GM21825 (cell line): Measurements from ENCODE around the gene HOXD9.

ENCODE experiments used
- ATAC-seq: cut with Tn5 transposase; IDR thresholded peaks from one replicate; pipeline ENCODE4 v1.9.1; 2021; ENCODE audit warnings: mild to moderate bottlenecking, moderate library complexity; ENCODE audit not compliant: unreplicated experiment

The HOXD9 gene

DNA sequence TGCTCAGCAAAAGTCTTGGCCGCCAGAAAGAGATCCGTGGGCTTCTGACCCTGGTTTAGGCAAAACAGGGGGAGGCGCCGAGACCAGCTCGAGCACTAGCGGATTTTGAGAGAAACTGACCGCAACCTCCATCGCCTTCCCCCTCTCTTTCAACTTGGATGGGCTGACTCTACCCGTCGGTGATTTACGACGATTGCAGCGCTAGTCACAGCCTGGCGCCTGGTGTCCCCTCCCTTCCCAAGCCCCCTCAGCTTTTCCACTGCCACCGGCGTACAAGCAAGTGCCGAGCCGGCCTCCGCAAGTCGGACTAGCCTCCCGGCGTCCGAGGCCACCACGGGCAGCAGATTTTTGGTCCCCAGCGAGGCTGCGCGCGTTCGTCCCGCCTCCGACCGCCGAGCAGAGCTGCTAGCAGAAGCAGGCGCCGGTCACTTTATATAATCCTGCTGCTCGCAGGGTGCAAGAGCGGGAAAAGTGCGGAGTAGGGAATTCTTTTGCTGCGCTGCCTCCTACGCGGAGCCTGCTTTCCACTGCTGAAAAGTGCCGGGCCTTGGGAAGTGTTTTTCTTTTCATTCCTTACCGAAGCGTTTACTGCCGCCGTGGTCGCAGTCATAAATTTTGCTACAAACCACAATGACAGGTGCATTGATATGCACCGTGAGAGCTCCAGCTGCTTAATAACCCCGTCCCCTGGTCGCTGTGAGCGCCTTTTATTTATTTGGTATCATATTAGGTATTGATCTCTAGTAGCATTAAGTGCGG, 42.3 kb downstream of the HOXD9 start:
- no peak for ATAC-seq

GRCh38 chr2:176165370-176166050, 43.0 kb downstream of the HOXD9 start:
- no peak for ATAC-seq

- ATAC-seq: no peak
Measured at GRCh38 chr2:176166272-176166671, 43.8 kb downstream of the HOXD9 start.

DNA sequence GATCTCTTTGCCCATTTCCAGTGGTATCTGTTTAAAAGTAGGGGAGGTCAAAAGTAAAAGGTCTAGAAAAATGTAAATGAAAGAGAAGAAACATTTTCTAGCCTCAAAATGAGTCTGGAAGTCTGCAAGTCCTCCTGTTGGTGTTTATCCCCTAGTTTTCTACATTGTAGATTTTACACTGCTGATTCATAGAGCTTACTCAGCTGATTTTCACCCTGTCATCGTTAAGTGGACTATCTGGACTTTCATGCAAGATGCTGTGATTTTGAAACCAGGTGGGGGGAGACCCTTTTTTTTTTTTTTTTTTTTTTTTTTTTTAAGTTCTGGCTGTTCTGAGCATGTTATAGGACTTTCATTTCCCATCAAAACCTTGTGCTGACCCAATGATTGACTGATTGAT, 44.9 kb downstream of the HOXD9 start:
- no peak for ATAC-seq

- no peak for ATAC-seq
Measured at GRCh38 chr2:176169181-176169580, 46.7 kb downstream of the HOXD9 start.

- no peak for ATAC-seq
Measured at GRCh38 chr2:176169711-176170110, 47.2 kb downstream of the HOXD9 start.

- no peak for ATAC-seq
Measured at GRCh38 chr2:176170602-176171305, 48.2 kb downstream of the HOXD9 start.

DNA sequence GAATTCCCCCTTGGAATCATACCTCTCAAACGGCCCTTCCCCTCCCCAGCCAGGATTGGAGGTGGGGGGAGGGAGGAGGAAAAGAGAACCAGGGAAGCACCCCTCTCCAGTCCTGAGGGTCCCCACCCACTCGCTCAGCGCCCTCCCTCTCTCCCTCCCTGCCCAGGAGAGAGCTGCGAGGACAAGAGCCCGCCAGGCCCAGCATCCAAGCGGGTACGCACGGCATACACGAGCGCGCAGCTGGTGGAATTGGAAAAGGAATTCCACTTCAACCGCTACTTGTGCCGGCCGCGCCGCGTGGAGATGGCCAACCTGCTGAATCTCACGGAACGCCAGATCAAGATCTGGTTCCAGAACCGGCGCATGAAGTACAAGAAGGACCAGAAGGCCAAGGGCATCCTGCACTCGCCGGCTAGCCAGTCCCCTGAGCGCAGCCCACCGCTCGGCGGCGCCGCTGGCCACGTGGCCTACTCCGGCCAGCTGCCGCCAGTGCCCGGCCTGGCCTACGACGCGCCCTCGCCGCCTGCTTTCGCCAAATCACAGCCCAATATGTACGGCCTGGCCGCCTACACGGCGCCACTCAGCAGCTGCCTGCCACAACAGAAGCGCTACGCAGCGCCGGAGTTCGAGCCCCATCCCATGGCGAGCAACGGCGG, 49.0 kb downstream of the HOXD9 start:
- ATAC-seq: no peak

GRCh38 chr2:176172007-176172894, 49.7 kb downstream of the HOXD9 start:
- ATAC-seq: no peak

DNA sequence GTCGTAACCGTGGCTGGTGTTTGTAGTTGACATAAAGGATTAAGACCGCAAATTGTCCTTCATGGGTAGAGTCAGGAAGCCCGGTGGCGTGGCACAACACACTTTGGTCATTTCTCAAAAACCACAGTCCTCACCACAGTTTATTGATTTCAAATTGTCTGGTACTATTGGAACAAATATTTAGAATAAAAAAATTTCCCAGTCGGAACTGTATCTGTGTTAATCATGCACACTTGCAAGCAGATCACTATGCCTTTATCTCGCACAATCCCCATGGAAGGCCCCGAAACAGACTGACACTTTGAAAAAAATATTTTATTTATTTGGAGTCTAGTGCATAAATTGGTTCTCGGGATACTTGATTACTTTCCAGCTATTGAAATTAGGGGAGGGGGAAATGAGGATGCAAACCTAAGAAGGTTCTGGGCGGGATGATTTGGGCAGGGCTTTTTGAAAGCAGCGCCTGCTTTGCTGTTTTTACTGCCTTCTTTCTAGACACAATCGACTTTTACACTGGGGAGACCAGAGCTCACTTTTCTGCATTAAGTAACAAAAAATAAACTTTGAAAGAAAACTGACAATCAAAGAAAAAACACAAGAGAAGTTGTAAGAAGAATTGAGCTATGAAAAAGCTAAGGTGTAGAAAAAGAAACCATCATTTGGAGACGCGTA, 50.5 kb downstream of the HOXD9 start:
- no peak for ATAC-seq

GRCh38 chr2:176173567-176174381, 51.3 kb downstream of the HOXD9 start:
- ATAC-seq: no peak

GRCh38 chr2:176174382-176174823, 51.9 kb downstream of the HOXD9 start:
- ATAC-seq: no peak
